NCI-H524 (cell line): Measurements from ENCODE around the gene ZNF618.

Source experiments
- DNase-seq, 2 experiments: peaks; one replicate each; lab custom pipeline; 2025; lab: John Stamatoyannopoulos, UW

The ZNF618 gene, protein sequence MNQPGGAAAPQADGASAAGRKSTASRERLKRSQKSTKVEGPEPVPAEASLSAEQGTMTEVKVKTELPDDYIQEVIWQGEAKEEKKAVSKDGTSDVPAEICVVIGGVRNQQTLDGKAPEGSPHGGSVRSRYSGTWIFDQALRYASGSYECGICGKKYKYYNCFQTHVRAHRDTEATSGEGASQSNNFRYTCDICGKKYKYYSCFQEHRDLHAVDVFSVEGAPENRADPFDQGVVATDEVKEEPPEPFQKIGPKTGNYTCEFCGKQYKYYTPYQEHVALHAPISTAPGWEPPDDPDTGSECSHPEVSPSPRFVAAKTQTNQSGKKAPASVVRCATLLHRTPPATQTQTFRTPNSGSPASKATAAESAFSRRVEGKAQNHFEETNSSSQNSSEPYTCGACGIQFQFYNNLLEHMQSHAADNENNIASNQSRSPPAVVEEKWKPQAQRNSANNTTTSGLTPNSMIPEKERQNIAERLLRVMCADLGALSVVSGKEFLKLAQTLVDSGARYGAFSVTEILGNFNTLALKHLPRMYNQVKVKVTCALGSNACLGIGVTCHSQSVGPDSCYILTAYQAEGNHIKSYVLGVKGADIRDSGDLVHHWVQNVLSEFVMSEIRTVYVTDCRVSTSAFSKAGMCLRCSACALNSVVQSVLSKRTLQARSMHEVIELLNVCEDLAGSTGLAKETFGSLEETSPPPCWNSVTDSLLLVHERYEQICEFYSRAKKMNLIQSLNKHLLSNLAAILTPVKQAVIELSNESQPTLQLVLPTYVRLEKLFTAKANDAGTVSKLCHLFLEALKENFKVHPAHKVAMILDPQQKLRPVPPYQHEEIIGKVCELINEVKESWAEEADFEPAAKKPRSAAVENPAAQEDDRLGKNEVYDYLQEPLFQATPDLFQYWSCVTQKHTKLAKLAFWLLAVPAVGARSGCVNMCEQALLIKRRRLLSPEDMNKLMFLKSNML

DNA sequence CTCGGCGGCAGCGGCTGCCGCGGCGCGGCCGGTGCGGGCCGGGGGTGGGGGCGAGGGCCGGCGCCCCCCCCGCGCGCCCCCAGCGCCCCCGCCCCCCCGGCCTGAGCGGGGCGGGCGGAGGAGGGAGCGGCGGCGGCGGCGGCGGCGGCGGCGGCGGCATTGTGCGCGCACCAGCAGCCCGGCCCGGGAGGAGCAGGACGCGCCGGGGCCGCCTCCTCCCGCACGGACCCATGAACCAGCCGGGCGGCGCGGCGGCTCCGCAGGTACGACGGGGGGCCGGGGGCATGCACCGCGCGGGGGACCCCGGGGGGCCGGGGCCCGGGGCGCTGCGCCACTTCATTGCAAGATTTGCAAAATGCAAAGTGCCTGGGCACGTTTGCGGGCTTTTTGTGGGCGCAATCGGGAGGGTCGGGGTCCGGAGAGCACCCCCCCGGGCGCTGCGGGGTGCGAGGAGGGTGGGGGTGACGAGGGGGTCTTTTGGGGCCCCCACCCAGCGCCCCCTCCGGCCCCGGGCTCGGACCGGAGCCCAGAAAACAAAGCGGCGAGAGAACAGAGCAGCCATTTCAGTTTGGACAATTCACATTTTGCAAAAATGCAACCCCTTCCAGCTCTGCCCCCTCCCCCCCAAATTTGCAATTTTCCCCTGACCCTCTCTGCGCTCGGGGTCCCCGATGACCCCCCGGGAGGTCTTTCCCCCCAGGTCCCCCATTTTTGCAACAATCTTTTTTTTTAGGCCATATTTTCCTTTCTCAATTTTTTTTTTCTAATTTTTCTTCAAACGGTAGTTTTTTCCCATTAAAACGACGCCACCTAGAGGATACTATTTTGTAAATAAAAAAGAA lies at the start of gene ZNF618:
ZNF618 (plus strand) TSS at position 159 of the 842 bp plus-strand sequence; CDS start at position 231, 72 bp downstream.
- DNase-seq = peak in 1 of 2 experiments; percentile 31

- no peak for DNase-seq
These were observed 47.9 kb upstream of the ZNF618 start for GRCh38 chr9:113828221-113828620.

GRCh38 chr9:113837334-113837733 lies 38.8 kb upstream of the ZNF618 start:
- DNase-seq = no peak

DNA sequence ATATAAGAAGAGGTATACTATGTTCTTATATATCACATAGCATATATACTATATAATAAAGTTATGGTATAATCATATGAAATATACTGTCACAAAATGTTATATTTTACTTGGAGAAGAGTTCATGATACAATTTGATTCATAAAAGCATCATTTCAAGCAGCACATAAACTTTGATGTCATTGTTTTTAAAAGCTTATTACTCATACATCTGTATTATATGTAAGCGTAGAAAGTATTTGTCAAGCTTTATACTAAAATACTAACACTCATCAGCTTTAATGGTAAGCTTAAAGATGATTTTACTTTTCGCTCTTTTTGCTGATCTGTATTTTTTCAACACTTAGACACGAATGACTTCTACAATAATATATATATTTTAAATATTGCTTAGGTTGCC lies 34.0 kb upstream of the ZNF618 start:
- no peak for DNase-seq

- peak in 1 of 2 experiments; percentile 18 for DNase-seq
These were observed 31.6 kb upstream of the ZNF618 start for GRCh38 chr9:113844466-113844865.

DNA sequence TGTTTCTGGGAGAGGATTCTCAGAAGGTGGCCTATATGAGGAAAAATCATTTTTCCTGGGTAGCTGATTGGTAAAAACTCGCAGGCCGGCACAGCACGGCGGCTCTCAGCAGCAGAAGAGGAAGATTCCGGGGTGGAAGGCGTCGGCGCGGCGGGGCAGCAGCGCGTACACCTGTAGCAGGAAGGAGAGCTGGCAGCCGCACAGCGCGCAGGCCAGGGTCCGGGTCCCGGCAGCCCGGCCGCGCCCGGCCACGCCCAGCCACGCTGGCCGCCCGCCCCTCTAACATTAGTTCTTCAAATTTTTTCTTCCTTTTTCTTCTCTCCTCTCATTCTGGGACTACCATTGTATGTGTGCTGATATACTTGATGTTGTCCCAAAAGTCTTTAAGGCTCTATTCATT lies 24.8 kb upstream of the ZNF618 start:
- no peak for DNase-seq

DNA sequence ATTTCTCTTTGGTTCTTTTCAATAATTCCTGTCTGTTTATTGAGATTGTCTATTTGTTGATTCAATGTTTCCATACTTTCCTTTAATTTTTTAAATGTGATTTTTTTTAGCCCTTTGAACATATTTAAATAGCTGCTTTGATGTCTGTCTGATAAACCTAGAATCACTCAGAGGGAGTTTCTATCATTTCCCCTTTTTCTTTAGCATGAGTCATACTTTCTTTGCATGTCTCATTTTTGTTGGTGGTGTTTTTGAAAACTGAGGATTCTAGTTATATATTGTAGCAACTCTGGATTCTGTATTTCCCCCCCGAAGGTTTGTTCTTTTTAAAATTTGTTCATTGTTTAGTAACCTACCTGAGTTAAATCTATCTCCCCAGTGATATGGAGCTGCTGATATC lies 24.2 kb upstream of the ZNF618 start:
- no peak for DNase-seq

DNA sequence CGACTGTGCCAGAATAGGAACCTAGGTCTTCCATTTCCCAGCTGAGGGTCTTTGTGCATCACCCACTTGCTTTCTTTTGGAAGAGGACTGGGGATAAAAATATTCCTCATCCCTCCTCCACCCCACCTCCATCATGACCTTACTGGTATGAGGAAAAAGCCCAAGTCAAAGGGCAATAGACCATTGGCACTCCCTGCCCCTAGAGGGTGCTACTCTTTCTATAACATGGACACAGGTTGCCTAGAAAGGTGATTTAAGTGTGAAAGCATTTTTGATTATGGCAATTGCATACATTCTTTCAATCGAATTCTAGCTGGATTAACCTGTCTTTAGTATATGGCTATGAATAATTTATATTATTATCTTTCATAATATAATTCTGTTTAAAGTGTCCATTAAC lies 22.8 kb upstream of the ZNF618 start:
- DNase-seq = peak in 1 of 2 experiments; percentile 44

DNA sequence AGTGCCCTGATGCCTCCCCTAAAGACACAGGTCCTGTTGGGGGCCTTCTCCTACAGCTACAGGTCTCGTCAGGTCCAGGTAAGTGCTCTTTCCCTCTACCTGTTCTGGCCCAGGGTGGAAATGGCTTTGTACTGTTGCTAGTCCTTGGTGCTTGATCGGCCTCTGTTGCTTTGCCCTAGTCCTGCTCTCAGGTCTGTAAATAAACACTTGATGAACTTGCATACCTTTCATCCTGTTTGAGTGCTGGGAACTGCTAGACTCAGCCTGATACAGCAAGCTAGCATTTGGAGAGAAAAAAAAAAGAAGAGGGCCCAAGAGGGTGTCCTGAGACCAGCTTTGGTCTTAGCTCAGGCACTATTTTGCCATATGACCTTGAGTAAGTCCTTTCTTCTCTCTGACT lies 21.8 kb upstream of the ZNF618 start:
- no peak for DNase-seq

GRCh38 chr9:113857875-113858274 lies 18.2 kb upstream of the ZNF618 start:
- no peak for DNase-seq

DNA sequence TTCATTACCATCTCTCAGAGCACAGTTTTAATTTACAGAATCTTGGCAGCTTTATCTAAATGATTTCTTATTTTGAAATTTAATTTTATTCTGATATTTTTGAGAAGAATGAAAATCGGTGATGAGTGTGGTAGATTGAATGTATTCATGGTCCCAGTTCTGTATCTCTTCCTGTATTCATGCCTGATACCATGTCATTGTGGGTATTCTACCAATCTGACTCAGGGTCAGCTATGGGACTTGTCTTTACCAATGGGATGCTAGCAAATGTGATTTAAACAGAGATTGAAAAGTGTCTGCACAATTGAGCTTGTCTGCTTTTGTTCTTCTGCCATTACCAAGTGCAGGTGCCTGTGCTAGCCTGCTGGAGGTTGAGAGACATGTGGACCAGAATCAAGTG lies 17.8 kb upstream of the ZNF618 start:
- no peak for DNase-seq

- no peak for DNase-seq
These were observed 12.8 kb upstream of the ZNF618 start for GRCh38 chr9:113863345-113863744.

DNA sequence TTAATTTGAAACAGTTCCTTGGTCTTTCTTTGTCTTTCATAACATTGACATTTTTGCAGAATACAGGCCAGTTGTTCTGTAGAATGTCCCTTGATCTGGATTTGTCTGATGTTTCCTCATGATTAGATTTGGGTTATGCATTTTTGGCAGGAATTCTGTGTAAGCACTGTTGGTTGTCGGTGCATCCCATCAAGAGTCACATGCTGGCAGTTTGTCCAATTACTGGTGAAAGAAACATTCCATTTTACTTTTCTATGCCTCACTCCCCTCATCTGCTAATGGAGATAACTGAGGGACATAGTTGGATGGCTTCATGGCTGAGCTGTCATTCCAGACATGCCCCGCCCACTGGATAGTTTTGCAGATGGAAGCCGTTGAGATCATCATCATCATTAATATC lies 7.6 kb upstream of the ZNF618 start:
- no peak for DNase-seq

DNA sequence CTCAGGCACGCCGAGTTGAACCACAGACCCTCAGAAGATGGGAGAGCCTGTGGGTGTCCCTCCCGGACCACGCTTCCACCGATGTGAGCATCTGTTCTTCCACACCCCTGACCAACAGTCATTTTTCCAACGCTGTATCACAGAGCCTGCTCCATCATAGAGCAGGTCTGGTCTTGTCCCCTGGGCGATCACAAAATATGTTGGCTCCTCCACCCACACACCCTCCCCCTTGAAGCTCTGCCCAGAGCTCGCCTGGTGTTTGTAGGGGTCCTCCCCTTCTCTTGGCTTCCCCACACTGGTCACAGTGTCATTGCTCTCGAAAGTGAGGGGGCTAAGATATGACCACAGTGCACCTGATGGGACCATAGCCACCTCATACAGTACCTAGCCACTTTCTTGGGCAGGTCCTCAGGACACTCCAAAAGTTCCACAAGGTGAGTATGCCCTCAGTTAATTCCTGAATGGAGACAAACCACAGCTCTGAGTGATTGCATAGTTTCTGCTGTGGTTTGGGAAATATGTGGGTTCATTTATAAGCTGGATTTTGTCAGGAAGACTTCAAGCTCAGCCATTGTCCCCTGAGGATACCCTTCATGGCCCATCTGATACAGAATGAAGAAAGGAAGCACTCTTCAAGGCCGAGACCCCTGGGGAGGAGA lies 3.5 kb upstream of the ZNF618 start:
- DNase-seq = no peak

- DNase-seq = no peak
These were observed 2.7 kb upstream of the ZNF618 start for GRCh38 chr9:113873446-113873845.

GRCh38 chr9:113873926-113874325 lies 2.2 kb upstream of the ZNF618 start:
- DNase-seq = no peak

DNA sequence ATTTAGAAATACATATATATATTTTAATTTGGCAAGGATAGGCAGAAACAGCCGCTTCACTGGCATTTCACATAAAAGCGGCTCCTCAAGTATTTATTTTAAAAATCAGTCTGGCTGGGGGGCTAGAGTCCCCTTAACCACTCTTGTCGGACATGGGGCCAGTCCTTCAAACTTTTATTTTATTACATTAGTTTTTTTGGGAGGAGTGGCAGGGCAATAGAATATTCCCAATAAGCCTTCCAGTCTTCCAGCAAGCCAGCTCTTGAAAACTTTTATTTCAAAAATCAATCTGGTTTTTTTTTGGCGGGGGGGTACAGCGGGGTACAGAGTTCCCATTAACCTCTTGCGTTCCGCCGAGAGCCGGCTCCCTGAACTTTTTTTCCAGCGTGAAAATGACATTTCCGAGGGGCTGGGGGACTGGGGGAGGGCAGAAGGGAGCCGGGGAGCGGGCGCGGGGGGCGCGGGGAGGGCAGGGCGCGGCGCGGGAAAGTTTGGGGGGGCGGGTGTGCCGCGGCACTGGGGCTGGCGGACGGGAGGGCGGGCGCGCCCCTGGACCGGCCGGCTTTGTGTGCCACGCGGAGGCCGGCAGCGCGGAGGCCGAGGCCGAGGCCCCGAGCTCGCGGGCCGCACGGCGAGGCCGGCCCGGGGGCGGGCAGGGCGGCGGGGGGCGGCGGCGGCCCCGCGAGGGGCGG lies 504 bp upstream of the ZNF618 start:
- peak in 1 of 2 experiments; percentile 22 for DNase-seq

GRCh38 chr9:113876993-113877368 lies 872 bp downstream of the ZNF618 start:
- no peak for DNase-seq

DNA sequence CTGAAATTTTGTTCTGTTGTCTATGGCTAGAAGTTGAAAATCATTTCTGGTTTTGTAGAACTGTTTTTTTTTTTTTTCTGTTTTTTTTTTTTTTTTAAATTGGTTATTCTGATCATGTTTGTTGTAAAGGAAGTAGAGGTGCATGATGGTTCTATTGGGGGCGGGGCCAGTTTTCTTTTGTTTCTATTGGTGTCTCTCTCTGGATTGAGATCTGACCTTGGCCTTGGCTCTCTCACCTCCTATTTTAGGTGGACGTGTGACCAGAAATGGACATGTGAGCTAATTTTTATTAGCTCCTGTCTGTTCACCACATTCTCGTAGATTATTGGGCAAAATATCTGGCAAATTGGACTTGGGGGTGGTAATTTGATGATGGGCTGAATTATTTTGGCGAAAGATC lies 3.2 kb downstream of the ZNF618 start:
- no peak for DNase-seq

DNA sequence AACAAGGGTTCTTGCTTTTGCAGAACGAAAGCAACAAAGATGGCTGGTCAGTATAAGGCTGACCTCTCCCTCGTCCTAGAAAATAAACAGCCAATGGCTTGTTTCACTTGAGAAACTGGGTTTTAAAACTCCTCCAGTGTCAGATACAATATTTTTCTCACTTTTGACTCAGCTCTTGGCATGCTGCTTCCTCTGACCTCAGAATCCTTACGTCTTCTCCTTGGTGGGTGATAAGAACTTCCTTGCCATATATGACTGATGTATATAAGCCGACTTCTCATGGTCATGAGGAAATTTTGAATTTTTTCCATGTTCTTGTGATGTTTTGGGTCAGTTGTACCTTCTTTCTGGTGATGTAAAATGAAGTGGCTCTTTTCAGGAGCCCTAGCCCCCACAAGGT lies 3.8 kb downstream of the ZNF618 start:
- no peak for DNase-seq

- DNase-seq = no peak
These were observed 6.1 kb downstream of the ZNF618 start for GRCh38 chr9:113882181-113882580.
